ENCODE results near the gene SART1.

The SART1 gene

DNA sequence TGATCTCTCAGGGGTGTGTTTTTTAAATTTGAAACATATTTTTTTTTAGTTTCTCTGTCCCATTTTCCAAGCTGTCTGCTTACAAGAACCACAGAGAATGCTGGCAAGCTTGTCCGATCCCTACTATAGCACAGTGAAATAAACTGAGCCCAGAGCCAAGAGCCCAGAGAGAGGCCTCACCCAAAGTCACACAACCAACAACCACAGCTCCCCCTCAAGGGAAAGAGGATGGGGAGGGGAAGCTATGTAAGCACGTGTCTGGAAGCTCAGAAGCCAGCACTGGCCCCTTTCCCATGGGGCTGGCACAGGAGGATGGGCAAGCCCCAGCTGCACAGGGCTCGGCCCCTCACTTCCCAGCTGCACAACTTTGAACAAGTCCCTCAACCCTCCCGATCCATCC, 3.2 kb upstream of the SART1 start:
- TF ChIP-seq, protein P1, sequence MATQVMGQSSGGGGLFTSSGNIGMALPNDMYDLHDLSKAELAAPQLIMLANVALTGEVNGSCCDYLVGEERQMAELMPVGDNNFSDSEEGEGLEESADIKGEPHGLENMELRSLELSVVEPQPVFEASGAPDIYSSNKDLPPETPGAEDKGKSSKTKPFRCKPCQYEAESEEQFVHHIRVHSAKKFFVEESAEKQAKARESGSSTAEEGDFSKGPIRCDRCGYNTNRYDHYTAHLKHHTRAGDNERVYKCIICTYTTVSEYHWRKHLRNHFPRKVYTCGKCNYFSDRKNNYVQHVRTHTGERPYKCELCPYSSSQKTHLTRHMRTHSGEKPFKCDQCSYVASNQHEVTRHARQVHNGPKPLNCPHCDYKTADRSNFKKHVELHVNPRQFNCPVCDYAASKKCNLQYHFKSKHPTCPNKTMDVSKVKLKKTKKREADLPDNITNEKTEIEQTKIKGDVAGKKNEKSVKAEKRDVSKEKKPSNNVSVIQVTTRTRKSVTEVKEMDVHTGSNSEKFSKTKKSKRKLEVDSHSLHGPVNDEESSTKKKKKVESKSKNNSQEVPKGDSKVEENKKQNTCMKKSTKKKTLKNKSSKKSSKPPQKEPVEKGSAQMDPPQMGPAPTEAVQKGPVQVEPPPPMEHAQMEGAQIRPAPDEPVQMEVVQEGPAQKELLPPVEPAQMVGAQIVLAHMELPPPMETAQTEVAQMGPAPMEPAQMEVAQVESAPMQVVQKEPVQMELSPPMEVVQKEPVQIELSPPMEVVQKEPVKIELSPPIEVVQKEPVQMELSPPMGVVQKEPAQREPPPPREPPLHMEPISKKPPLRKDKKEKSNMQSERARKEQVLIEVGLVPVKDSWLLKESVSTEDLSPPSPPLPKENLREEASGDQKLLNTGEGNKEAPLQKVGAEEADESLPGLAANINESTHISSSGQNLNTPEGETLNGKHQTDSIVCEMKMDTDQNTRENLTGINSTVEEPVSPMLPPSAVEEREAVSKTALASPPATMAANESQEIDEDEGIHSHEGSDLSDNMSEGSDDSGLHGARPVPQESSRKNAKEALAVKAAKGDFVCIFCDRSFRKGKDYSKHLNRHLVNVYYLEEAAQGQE (IDR thresholded peaks at IDR 0.05; ENCODE audit: insufficient read depth in 1 of 2, low read depth in 2 of 2, low read length in 2 of 2), result no peak
- TF ChIP-seq TAF1 (IDR thresholded peaks at IDR 0.05; ENCODE audit: borderline replicate concordance, insufficient read depth, low read length) (no peak), SIN3A (IDR thresholded peaks at IDR 0.05; ENCODE audit: borderline replicate concordance, insufficient read depth, low read length) (no peak), FOXP2 (optimal IDR thresholded peaks at IDR 0.05; ENCODE audit: borderline replicate concordance, extremely low read depth, extremely low read length, insufficient read depth) (no peak), POLR2AphosphoS5 (IDR thresholded peaks at IDR 0.05; ENCODE audit: low read depth, low read length) (no peak)

DNA sequence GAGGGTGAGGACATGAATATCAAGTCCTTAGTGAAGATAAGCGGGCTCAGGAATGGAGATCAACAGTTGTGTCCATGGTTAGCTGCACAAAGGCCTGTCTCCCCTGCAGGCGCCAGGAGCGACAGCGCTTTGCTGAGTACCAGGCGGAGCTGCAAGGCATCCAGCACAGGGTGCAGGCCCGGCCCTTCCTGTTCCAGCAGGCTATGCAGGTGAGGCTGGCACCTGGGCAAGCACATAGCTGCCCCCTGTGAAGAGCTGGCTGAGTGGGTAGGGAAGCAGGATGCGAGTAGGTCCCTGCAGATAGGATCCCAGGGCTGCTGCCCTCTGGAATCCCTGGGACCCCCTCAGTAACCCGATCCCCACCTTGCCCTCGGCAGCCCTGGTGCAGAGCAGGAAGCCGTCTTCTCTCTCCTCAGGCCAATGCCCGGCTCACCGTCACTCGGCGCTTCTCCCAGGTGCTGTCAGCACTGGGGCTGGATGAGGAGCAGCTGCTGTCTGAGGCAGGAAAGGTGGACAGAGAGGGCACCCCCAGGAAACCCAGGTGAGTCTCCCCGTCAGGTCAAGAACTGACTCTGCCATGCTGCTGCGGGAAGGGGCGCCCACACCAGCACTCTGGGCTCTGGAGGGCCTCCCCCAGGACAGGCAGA, 2.6 kb upstream of the SART1 start:
- no peak for TF ChIP-seq SIN3A (IDR thresholded peaks at IDR 0.05; ENCODE audit: borderline replicate concordance, insufficient read depth, low read length)
- no peak for TF ChIP-seq POLR2AphosphoS5 (IDR thresholded peaks at IDR 0.05; ENCODE audit: low read depth, low read length)
- no peak for TF ChIP-seq FOXP2 (optimal IDR thresholded peaks at IDR 0.05; ENCODE audit: borderline replicate concordance, extremely low read depth, extremely low read length, insufficient read depth)
- TF ChIP-seq, protein P1 (IDR thresholded peaks at IDR 0.05; ENCODE audit: insufficient read depth in 1 of 2, low read depth in 2 of 2, low read length in 2 of 2), result no peak
- TF ChIP-seq TAF1 (IDR thresholded peaks at IDR 0.05; ENCODE audit: borderline replicate concordance, insufficient read depth, low read length), result no peak

- no peak for TF ChIP-seq FOXP2 (optimal IDR thresholded peaks at IDR 0.05; ENCODE audit: borderline replicate concordance, extremely low read depth, extremely low read length, insufficient read depth)
- TF ChIP-seq POLR2AphosphoS5 (IDR thresholded peaks at IDR 0.05; ENCODE audit: low read depth, low read length), result no peak
These were observed 689 bp upstream of the SART1 start for GRCh38 chr11:65960824-65961266.

- TF ChIP-seq FOXP2 (optimal IDR thresholded peaks at IDR 0.05; ENCODE audit: borderline replicate concordance, extremely low read depth, extremely low read length, insufficient read depth) (no peak), POLR2AphosphoS5 (IDR thresholded peaks at IDR 0.05; ENCODE audit: low read depth, low read length) (no peak), TAF1 (IDR thresholded peaks at IDR 0.05; ENCODE audit: borderline replicate concordance, insufficient read depth, low read length) (no peak), SIN3A (IDR thresholded peaks at IDR 0.05; ENCODE audit: borderline replicate concordance, insufficient read depth, low read length) (no peak)
- TF ChIP-seq, protein P1 (IDR thresholded peaks at IDR 0.05; ENCODE audit: insufficient read depth in 1 of 2, low read depth in 2 of 2, low read length in 2 of 2), result no peak
These were observed 619 bp downstream of the SART1 start for GRCh38 chr11:65962141-65962564.

- TF ChIP-seq SIN3A (IDR thresholded peaks at IDR 0.05; ENCODE audit: borderline replicate concordance, insufficient read depth, low read length) (no peak), FOXP2 (optimal IDR thresholded peaks at IDR 0.05; ENCODE audit: borderline replicate concordance, extremely low read depth, extremely low read length, insufficient read depth) (no peak), TAF1 (IDR thresholded peaks at IDR 0.05; ENCODE audit: borderline replicate concordance, insufficient read depth, low read length) (no peak), POLR2AphosphoS5 (IDR thresholded peaks at IDR 0.05; ENCODE audit: low read depth, low read length) (no peak)
- TF ChIP-seq, protein P1 (IDR thresholded peaks at IDR 0.05; ENCODE audit: insufficient read depth in 1 of 2, low read depth in 2 of 2, low read length in 2 of 2), result no peak
These were observed 3.4 kb downstream of the SART1 start for GRCh38 chr11:65964906-65965305.

Data from PFSK-1 (cell line).